KOPT-K1 (cell line): Measurements from ENCODE around the gene MBP.
A peak's percentile ranks its signal among the peaks of the same experiment; 100 is the strongest.

Experiments used
- H3K27ac ChIP-seq: fragments of 200-600 bp; sonication (generic); 2 replicates; pipeline ENCODE4 v1.5.1; 2016; ENCODE audit warnings: antibody characterized with exemption, mild to moderate bottlenecking, low read depth, low read length; ENCODE audit not compliant: poor library complexity, severe bottlenecking
- H3K36me3 ChIP-seq: fragments of 200-600 bp; sonication (generic); 2 replicates; pipeline ENCODE4 v1.5.1; 2017; ENCODE audit warnings: antibody characterized with exemption, mild to moderate bottlenecking, low read length, moderate library complexity; ENCODE audit not compliant: insufficient read depth
- H3K9me3 ChIP-seq: fragments of 200-600 bp; sonication (generic); 2 replicates; pipeline ENCODE4 v1.5.1; 2017; ENCODE audit warnings: antibody characterized with exemption, low read length, mild to moderate bottlenecking; ENCODE audit not compliant: insufficient read depth, poor library complexity, severe bottlenecking

Gene MBP

DNA sequence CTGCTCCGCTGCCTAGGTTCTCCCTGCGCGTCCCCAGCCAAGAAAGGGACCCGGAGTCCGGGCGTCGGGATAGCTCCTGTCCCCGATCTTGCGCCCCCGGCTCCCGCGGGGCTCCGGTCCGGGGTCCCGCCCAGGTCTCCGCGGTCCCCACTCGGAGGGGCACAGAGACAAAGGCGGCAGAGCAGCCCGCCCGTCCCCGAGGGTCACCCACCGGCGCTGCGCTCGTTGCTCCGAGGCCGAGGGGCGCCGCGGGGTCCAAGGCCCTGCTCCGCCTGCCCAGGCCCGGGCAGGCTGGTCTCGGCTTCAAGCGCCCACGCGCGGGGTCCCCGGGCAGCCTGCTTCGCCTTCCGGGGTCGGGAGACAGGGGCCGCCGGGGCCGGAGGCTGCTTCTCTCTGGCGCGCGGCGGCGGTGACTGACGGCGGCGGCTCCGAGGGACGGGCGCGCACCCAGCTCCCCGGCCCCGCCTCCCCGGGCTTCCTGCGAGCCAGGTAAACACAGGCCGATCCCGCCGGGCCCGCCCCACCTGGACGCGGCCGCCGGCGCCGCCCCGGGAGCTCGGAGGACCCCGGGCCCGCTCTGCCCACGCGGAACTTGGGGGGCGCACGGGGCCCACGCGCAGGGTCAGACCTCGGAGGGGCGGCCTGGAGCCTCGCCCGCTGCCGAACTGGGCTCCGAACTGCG is at the start of gene MBP:
Gene MBP (minus strand): TSS at position 415 of the 682 bp plus-strand sequence. CDS start 27,522 bp downstream, outside the sequence.
- Histone ChIP-seq H3K27ac (peak within 1 kb of the TSS; percentile 65), H3K36me3 (no peaks in the 10 kb centered on the region), H3K9me3 (no peaks in the 10 kb centered on the region)

DNA sequence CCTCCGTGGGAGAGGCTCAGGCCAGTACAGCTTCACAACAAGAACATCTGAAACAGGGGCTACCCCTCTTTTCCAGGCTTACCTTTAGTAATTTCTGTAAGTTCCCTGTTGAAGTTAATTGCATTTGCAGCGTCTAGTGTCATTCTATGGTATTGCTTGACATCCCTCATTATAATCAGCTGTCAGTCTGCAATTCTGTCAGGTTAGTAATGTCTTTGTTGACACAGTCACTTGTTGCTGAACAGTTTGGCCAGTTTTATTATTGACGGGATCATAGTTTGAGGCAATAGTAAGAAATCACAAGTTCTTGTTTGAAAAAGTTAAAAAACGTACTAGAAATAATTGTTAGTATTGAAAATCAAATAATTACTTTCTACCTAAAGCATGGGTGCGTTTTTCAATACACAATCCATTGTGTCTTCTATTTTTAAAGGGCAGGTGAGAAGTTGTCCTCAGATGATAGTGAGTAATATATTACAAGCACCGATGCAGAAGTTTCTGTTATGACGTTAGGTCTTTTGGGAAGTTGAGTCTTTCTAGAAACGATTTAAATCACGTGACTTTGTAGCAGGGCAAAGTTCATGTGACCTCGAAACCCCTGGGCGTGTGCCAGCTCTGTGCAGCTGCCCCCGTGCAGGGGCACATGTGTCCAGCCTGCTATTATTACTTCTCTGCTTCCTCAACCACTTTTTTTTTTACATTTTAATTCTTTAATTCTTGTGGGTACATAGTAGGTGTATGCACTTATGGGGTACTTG is 49.5 kb upstream of the MBP start:
- Histone ChIP-seq H3K36me3 (no peaks in the 10 kb centered on the region), H3K9me3 (peaks cover 12% of the 10 kb centered on the region), H3K27ac (no peak overlapping the region)

DNA sequence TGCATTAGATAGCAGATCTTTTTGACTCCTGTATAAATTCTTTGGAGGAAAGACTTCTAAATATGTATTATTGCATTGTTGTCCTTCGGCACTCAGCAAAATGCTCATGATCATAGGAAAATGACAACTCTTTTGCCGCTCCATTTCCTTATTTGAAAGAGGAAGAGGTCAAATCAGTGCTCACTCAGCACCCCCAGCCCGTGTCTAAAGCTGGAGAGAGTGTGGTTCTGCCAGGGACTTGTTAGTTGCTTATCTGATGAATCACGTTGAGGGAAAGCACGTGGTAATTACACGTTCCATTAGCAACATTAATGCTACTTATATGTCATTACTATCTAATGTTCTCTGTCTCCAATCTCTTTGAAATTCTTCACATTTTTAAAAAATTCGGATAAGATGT is 46.0 kb upstream of the MBP start:
- H3K36me3 ChIP-seq, result no peaks in the 10 kb centered on the region
- no peaks in the 10 kb centered on the region for H3K9me3 ChIP-seq
- H3K27ac ChIP-seq, result no peak overlapping the region

DNA sequence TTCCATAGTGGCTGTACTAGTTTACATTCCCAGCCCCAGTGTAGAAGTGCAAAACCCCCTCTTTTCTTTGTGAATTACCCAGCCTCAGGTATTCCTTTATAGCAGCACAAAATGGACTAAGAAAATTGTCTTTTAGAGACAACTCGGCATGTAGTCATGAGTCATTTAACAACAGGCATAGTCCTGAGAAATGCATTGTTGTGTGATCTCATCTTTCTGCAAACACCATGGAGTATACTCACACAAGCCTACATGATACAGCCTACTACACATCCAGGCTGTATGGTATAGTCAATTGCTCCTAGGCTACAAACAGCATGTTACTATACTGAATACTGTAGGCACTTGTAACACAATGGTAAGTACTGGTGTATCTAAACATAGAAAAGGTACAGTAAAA is 44.4 kb upstream of the MBP start:
- Histone ChIP-seq H3K27ac (no peak overlapping the region), H3K9me3 (no peaks in the 10 kb centered on the region), H3K36me3 (no peaks in the 10 kb centered on the region)

DNA sequence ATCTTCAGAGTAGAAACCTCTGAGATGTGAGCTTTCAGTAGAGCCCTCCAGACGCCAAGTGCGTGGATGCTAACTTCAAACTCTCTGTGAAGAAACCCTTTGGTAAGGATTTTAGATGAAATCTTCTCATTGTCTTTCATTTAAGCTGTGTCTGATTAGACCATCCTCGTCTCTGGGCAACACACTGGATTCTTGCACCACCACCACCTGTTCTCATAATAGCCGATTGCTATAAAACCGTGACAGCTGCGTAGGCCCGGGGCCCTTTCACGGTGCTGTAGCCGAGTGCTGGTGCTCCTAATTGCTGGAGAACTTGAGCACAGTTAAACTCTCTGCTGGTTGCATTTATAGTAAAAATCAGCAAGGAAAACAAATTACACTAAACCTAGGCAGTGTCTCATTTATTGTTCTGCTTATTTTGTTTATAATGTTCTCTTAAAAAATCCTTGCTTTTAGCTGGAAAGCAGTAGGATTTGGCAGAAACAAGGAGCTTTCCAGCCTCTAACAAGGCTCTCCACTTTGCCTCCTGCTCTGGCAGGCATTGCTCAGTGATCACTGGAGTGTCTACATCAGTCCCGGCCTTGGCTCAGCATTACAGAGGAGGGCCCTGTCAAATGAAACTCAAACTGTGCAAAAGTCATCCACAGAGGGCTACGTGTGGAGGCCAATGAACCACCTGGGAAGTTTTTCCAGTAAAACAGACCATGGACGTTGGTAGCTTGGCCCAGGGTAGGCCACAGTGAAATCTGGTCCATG is 40.9 kb upstream of the MBP start:
- no peak overlapping the region for H3K27ac ChIP-seq

DNA sequence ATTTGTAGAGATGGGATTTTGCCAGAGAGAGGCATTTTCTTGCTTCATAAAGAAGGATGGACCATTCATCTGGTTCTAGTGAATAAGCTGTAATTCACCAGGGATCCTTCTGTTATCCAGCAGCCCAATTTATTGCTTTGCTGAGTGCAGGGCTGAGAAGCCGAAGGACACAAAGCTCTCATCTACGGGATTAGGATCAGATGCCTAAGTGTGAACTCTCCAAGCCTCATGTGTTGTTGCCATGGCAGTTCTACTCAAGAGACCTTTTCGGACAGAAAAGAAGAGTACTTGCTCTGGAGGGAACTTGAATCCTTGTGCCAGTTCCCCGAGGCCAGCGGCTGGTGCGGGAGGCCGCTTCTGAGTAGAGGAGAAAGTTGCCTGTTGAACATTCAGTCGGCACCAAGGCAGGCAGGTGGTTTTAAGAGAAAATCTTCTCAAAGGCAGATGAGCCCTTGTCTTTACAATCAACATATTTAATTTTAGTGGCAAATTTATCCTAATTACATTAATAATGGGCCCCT is 38.4 kb upstream of the MBP start:
- H3K36me3 ChIP-seq, result no peaks in the 10 kb centered on the region
- no peaks in the 10 kb centered on the region for H3K9me3 ChIP-seq
- H3K27ac ChIP-seq, result no peak overlapping the region

More for the DNA sequence above, 40.9 kb upstream of the MBP start:
- no peaks in the 10 kb centered on the region for H3K36me3 ChIP-seq
- no peaks in the 10 kb centered on the region for H3K9me3 ChIP-seq

DNA sequence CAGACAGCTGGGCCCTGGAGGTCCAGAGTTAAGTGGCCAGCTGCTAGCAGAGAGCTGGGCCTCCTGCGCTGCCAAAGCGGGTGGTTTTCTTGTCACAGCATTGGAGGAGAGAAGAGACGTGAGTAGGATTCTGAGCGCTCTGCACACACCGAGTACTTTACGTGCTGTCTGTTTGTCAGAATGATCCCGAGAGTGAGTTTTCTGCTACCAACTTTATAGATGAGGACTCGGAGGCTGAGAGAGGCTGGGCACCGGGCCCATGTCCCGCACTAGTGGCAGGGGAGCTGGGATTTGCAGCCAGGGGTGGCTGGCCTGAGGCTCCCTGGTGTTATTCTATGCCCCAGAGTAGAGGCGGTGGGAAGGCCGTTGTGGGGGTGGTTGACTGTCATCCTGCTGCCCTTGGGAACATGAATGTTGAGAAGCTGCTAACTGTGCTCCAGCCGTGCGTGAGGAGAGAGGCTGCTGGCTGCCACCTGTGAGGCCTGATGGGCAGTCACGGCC is 36.3 kb upstream of the MBP start:
- no peak overlapping the region for H3K27ac ChIP-seq
- H3K9me3 ChIP-seq, result no peaks in the 10 kb centered on the region
- no peaks in the 10 kb centered on the region for H3K36me3 ChIP-seq

DNA sequence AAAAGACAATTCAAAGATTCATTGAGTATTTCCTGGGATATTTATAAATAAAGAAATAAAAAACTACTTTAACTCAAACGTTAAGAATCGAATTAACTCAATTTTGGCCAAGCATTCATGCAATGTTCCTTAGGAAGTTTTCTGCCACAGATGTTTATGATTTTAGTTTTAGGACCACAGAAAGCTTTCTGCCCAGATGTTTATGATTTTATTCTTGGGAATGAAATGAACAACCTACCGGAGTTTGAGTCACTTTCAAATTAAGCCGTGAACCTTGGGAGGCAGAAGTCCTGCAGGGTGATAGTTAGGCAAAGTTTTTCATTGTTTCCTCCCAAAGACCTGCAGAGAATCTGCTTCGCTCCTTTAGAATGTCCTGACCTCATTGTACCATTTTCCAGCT is 34.7 kb upstream of the MBP start:
- H3K27ac ChIP-seq, result no peak overlapping the region
- H3K36me3 ChIP-seq, result no peaks in the 10 kb centered on the region
- no peaks in the 10 kb centered on the region for H3K9me3 ChIP-seq

DNA sequence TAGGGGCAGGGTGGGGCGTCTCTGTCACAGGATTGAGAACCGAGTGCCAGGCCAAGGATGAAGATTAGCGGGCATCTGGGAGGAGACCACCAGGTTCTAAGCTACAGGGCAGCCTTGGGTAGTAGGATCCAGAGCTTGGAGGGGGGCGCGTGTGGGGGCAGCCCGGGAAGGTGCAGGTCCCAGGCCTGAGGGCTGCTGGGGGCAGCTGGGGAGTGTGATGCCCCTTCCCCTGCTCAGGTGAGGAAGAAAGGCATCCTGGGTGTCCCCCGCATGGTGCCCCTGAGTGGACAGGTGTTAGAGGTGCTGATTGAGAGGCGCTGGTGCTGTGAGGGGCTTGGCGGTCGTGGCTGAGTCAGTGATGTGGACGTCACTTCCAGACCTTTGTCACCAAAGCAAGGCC is 33.9 kb upstream of the MBP start:
- Histone ChIP-seq H3K36me3 (no peaks in the 10 kb centered on the region), H3K9me3 (no peaks in the 10 kb centered on the region), H3K27ac (no peak overlapping the region)

DNA sequence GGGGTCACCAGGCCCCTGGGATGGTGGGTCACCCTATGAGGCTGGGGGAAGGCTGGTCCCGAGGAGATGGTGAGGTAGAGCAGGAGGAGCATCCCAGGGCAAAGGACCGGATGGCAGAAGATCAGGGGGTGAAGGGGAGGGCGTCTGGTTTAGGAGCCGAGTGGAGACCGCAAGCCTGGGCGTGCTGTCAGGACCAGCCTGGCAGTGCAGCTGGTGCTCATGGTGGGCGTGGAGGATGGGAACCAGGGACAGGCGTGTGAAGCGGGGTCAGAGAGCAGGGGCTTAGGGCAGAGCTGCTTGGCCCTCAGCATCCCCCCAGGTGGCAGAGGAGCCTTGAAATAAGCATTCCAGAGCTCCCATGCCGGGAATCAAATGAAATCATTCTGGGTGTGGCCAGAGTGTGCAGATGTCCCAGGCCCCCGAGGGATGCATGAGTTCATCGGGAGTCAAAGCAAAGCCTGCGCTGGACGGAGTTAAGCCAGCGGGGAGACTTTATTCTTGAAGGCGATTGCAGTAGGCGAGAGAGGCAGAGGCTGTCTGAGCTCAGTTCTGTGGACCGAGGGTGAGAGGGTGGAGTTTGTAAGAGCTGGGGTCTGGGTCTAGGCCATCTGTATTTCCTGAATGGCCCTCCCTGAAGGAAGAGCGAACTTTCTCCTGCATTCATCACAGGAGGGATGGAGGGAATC is 33.1 kb upstream of the MBP start:
- Histone ChIP-seq H3K36me3 (no peaks in the 10 kb centered on the region), H3K27ac (no peak overlapping the region), H3K9me3 (no peaks in the 10 kb centered on the region)

DNA sequence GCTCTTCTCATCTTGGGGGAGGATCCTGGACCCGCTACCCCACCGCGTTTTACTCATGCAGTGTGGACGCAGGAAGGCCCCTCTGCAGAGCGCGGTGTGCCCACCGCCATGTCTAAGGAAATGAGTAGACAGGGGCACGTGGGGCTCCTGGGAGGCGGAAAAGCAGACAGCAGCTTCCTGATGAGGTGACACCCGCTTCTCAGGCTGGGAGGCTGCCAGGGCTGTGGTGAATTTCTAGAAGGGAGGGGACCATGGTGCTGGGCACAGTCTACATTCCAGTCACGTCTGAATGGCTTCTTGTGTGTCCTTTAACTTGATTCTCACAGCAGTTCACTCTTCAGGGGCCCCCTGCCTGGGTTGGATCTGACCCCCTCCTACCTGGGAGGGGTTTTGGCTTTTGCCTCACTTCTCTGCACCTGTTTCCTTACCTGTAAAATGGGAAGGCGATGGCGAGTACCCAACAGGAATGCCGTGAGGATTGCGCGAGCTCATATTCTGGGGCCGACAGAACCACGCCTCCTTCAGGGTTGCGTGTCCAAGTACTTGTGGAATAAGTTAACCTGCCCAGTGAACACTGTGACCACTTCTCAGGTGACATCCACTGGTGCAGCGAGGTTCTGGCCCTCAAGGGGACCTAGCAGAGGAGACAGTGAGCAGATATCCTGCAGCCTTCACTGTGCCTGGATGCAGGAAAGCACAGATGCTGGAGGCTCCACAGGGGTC is 32.3 kb upstream of the MBP start:
- Histone ChIP-seq H3K36me3 (no peaks in the 10 kb centered on the region), H3K9me3 (no peaks in the 10 kb centered on the region), H3K27ac (no peak overlapping the region)

DNA sequence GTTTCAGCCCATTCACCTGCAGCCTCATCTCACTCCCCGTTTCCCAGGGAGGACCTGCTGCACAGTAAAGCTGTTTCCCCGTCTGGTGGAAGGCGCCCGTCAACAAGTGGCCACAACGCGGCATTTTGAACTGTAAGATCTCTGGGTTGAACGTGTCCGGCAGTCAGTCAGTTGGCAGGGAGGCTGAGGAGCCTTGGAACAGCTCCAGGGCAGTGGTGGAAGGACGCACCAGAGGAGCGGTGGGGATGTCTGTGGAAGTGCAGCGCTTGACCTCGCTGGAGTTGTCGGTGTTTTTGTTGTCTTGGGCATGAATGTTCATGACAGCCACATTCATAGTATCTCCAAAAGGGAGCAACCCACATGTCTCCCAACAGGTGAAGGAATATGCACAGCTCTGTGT is 31.4 kb upstream of the MBP start:
- H3K9me3 ChIP-seq, result no peaks in the 10 kb centered on the region
- H3K36me3 ChIP-seq, result no peaks in the 10 kb centered on the region
- H3K27ac ChIP-seq, result no peak overlapping the region

DNA sequence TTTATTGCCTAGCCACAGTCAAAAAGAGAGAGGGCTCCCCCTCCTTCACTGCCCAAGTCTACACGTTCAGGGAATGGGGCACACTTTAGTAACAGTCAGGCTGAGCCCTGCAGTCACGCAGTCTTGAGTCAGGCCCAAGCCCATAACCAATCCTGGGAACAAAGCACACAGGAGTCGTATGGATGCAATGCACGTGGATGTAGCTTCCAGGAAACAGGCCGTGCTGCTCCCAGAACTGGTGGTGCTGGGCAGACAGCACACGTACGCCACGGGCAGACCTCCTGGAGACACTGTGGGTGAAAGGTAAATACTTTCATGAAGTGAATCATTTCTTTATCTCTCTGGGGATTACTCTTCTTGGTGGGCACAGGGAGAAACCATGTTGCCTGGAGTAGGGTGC is 30.0 kb upstream of the MBP start:
- H3K27ac ChIP-seq, result no peak overlapping the region
- H3K9me3 ChIP-seq, result no peaks in the 10 kb centered on the region
- H3K36me3 ChIP-seq, result no peaks in the 10 kb centered on the region

DNA sequence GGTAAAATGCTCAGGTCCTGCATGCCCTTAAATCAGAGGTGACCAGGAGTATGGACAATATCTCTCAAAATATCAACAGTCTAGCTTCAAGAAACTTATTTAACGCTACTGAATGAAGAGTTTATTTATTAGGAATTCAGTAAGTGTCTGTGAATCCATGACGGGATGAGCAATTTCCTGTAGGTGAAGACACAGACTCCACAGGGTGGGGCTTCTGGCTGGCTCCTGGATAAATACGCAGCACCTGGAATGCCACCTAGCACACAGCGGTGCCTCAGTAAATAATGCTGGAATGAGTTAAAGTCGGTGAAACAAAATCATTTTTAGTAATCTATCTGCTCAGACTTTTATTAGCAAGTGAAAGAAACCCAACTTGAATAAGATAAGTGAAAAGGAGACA is 29.4 kb upstream of the MBP start:
- Histone ChIP-seq H3K9me3 (no peaks in the 10 kb centered on the region), H3K36me3 (no peaks in the 10 kb centered on the region), H3K27ac (no peak overlapping the region)
